K562 treated with DMSO at 1 percent for 24 hours (cell line): ENCODE measurements around the gene AOC2. TPM values are rescaled to one million over a fixed set of nuclear protein-coding genes. Genes with fewer than 3 reads are reported as not detected.

Experiments
- total RNA-seq: library from RNA; unstranded; fragments of 300-600 nt; gene quantifications from 2 replicates; pipeline ENCODE4 v1.2.3, GENCODE V29; 2022; ENCODE audit warnings: low read depth; ENCODE audit not compliant: insufficient read depth

AOC2 gene
- 2.2 and 2.9 TPM in 2 replicates for total RNA-seq

GRCh38 chr17:42844271-42844670, at the start of gene AOC2:
AOC2 (plus strand) TSS chr17:42844580; CDS start chr17:42844627, 47 bp downstream.

GRCh38 chr17:42798383-42799380, 45.7 kb upstream of the AOC2 start, which contains the start of the genes CNTD1 and COA3:
CNTD1 (plus strand) TSS chr17:42798861; CDS start chr17:42799068, 207 bp downstream.
COA3 (minus strand) TSS chr17:42798704; CDS start chr17:42798681, 23 bp downstream.

DNA sequence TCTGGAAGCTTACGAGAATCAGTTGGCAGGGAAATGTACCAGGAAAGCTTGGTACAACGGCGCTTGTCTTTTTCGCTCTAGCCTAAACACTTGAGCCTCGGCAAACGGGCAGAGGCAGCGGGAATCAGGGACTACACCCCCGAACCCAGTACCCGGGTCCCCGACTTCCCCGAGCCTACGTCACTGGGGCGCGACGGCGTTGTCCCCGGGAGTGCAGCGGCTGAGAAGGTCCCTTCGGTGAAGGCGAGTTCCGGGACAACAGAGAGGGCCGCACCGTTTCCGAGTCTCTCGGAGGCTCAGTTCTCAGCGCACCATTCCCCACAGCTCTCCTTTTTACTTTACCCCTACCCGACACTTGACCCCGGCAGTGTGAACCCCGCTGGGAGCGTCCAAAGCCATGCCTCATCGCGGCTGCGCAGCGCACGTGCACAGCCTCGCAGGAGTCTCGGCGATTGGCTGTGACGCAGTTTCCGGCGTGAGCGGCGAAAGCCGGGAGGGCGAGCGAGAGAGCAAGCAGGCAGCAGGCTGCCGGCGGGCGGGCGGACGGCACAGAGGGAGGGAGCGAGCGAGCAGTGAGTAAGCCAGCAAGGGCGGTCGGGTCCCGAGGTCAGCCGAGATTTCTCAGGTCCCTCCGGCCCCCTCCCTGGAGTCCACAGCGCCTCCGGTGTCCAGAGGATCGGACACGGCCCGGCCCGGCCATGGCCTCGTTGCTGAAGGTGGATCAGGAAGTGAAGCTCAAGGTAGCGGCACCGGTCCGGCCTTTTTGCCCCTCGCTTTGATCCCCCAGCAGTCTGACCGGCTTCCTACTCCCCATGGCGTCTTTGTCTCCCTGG, 11.2 kb upstream of the AOC2 start, which contains the start of gene PSME3:
Gene PSME3, plus strand, starts transcription at position 464 of the 833 bp plus-strand sequence. Its CDS starts 235 bp downstream, at position 699.

GRCh38 chr17:42850954-42851353, 6.6 kb downstream of the AOC2 start, which contains the start of gene AOC3:
AOC3 (plus strand) TSS chr17:42851199; CDS start chr17:42851344, 145 bp downstream.

Other genes starting within 250 kb of the AOC2 start
- 25.5 and 26.8 TPM in 2 replicates for gene RETREG3, start 235.2 kb upstream of the AOC2 start, total RNA-seq
- 193 and 202 TPM in 2 replicates for gene TUBG1, start 234.9 kb upstream of the AOC2 start, total RNA-seq
- not detected in 2 replicates for gene TUBG2, start 185.3 kb upstream of the AOC2 start, total RNA-seq
- 60.2 and 68.6 TPM in 2 replicates for gene PLEKHH3, start 167.6 kb upstream of the AOC2 start, total RNA-seq
- gene CCR10, start 162.7 kb upstream of the AOC2 start, total RNA-seq = 14.6 and 19.4 TPM in 2 replicates
- gene CNTNAP1, start 162.0 kb upstream of the AOC2 start, total RNA-seq = 3.1 TPM in 2 replicates
- gene EZH1, start 99.5 kb upstream of the AOC2 start, total RNA-seq = 16.8 and 17.2 TPM in 2 replicates
- gene RAMP2, start 83.4 kb upstream of the AOC2 start, total RNA-seq = not detected in 2 replicates
- gene VPS25, start 71.1 kb upstream of the AOC2 start, total RNA-seq = 155 and 161 TPM in 2 replicates
- gene WNK4, start 64.0 kb upstream of the AOC2 start, total RNA-seq = 6.2 and 6.8 TPM in 2 replicates
- 66.2 and 80.9 TPM in 2 replicates for gene COA3, start 45.9 kb upstream of the AOC2 start, total RNA-seq
- 0.37 and 0.80 TPM in 2 replicates for gene CNTD1, start 45.7 kb upstream of the AOC2 start, total RNA-seq
- gene BECN1, start 20.3 kb upstream of the AOC2 start, total RNA-seq = 39.2 and 41.3 TPM in 2 replicates
- gene PSME3, start 11.2 kb upstream of the AOC2 start, total RNA-seq = 115 and 117 TPM in 2 replicates
- gene AOC3, start 6.6 kb downstream of the AOC2 start, total RNA-seq = 1.7 and 2.0 TPM in 2 replicates
- gene G6PC1, start 56.2 kb downstream of the AOC2 start, total RNA-seq = not detected in 2 replicates
- 23.9 and 24.7 TPM in 2 replicates for gene AARSD1, start 119.9 kb downstream of the AOC2 start, total RNA-seq
- gene PTGES3L, start 135.5 kb downstream of the AOC2 start, total RNA-seq = 0.73 and 1.0 TPM in 2 replicates
- gene RUNDC1, start 136.0 kb downstream of the AOC2 start, total RNA-seq = 17.0 and 19.9 TPM in 2 replicates
- gene RPL27, start 153.8 kb downstream of the AOC2 start, total RNA-seq = 4,273 and 4,634 TPM in 2 replicates
- 75.5 and 79.6 TPM in 2 replicates for gene IFI35, start 162.2 kb downstream of the AOC2 start, total RNA-seq
- gene VAT1, start 177.8 kb downstream of the AOC2 start, total RNA-seq = 429 and 434 TPM in 2 replicates
- gene RND2, start 180.7 kb downstream of the AOC2 start, total RNA-seq = 4.0 and 5.1 TPM in 2 replicates